OCI-LY7 (cell line): ENCODE measurements around the gene RARB. TPM values are rescaled to one million over a fixed set of nuclear protein-coding genes. Genes with fewer than 3 reads are reported as not detected.

ENCODE experiments used
- BruUV-seq: library from RNA; stranded (reverse); fragments of 400-500 nt; replicated peaks from 2 replicates; lab custom pipeline; 2021; lab: Mats Ljungman, UMichigan
- CTCF ChIA-PET: fragments of 300-600 bp; sonication (Branson Sonifier 250); formaldehyde crosslinking; loops from one replicate; lab custom pipeline; 2022; ENCODE audit warnings: antibody characterized with exemption; ENCODE audit not compliant: unreplicated experiment; lab: Charles Lee
- POLR2A ChIA-PET: fragments of 300-600 bp; sonication (Branson Sonifier 250); formaldehyde crosslinking; loops from one replicate; lab custom pipeline; 2022; ENCODE audit warnings: antibody characterized with exemption; lab: Charles Lee
- DNase-seq: peaks from one replicate; pipeline ENCODE4 v3.0.0-alpha.2; 2015; ENCODE audit warnings: low spot score
- H2AFZ ChIP-seq: fragments of 200-600 bp; sonication (generic), shearing (Covaris generic); 2 replicates; pipeline ENCODE4 v1.6.1; 2014; ENCODE audit warnings: mild to moderate bottlenecking, antibody characterized with exemption, low read length, moderate library complexity
- H3K27ac ChIP-seq: fragments of 200-600 bp; sonication (generic); 2 replicates; pipeline ENCODE4 v1.5.1; 2014; ENCODE audit warnings: mixed run types, low read depth, mild to moderate bottlenecking, moderate library complexity, low read length, inconsistent platforms; ENCODE audit not compliant: poor library complexity, severe bottlenecking
- H3K36me3 ChIP-seq: fragments of 200-600 bp; sonication (generic); 2 replicates; pipeline ENCODE4 v1.6.1; 2014; ENCODE audit warnings: mild to moderate bottlenecking, antibody characterized with exemption, low read length, moderate library complexity, mixed read lengths; ENCODE audit not compliant: insufficient read depth
- H3K4me1 ChIP-seq: fragments of 200-600 bp; sonication (generic); 2 replicates; pipeline ENCODE4 v1.5.1; 2014; ENCODE audit warnings: mild to moderate bottlenecking, low read length; ENCODE audit not compliant: insufficient read depth, poor library complexity, severe bottlenecking
- H3K4me2 ChIP-seq: fragments of 200-600 bp; sonication (generic); 2 replicates; pipeline ENCODE4 v1.6.1; 2014; ENCODE audit warnings: mild to moderate bottlenecking, low read length
- H3K4me3 ChIP-seq: fragments of 200-600 bp; sonication (generic); 2 replicates; pipeline ENCODE4 v1.5.1; 2014; ENCODE audit warnings: mild to moderate bottlenecking, low read depth, low read length; ENCODE audit not compliant: poor library complexity, severe bottlenecking
- H3K79me2 ChIP-seq: fragments of 200-600 bp; sonication (generic); 2 replicates; pipeline ENCODE4 v1.6.1; 2016; ENCODE audit warnings: low read depth, mild to moderate bottlenecking, low read length, moderate library complexity, mixed read lengths; ENCODE audit not compliant: insufficient read depth
- H3K9me2 ChIP-seq: fragments of 200-600 bp; sonication (generic); 2 replicates; pipeline ENCODE4 v1.6.1; 2016; ENCODE audit warnings: mild to moderate bottlenecking, low read length, mixed read lengths; ENCODE audit not compliant: insufficient read depth
- H3K9me3 ChIP-seq: fragments of 200-600 bp; sonication (generic); 2 replicates; pipeline ENCODE4 v1.6.1; 2014; ENCODE audit warnings: mild to moderate bottlenecking, mixed run types, low read length, mixed read lengths
- H4K20me1 ChIP-seq: fragments of 200-600 bp; sonication (generic); 2 replicates; pipeline ENCODE4 v1.6.1; 2014; ENCODE audit warnings: mild to moderate bottlenecking, antibody characterized with exemption, low read length, moderate library complexity, mixed read lengths; ENCODE audit not compliant: insufficient read depth
- EZH2phosphoT487 ChIP-seq: fragments of 200-600 bp; sonication (generic); IDR thresholded peaks from 2 replicates; pipeline ENCODE4 v1.6.1; 2018; ENCODE audit warnings: low read depth, borderline replicate concordance, mild to moderate bottlenecking, mixed run types, antibody characterized with exemption, low read length, moderate library complexity, mixed read lengths
- intact Hi-C: fragments of 100-400 bp; cut with micrococcal nuclease; formaldehyde crosslinking; loops from one replicate; pipeline ENCODE4 v1.10.0; 2022; ENCODE audit not compliant: unreplicated experiment
- total RNA-seq, 2 experiments: library from RNA; depleted of rRNA in 1 of 2; stranded (reverse); fragments of >200 nt in 1 of 2; shearing (Covaris generic) in 1 of 2; gene quantifications; 2 replicates each; pipeline ENCODE4 v1.2.3, GENCODE V29; 2014 to 2022
- TF ChIP-seq, protein P1 (sequence below): fragments of 200-600 bp; sonication (generic); conservative IDR thresholded peaks from 2 replicates; pipeline ENCODE4 v1.5.1; 2014; ENCODE audit warnings: mild to moderate bottlenecking, antibody characterized with exemption, low read length, moderate library complexity, mixed read lengths

RARB gene
- total RNA-seq, 2 experiments from 2014 or later, result not detected

DNA sequence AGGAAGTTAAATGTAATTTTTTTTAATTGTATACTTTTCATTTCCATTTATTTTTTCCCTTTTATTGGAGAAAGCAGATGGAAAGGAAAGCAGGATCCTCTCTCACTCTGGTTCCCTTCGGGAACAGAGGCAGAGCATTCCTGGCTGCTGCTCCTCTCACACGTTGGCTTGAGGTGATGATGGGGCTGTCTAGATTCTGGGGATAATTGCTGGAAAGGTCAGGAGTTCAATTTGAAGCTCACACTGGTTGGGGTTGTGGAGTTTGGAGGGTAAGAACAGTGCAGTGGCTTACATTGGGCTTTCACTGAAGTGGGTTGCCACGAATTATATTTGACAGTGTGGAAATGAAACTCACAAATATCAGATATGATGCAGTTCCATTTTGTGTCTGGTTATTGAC is 57.6 kb downstream of the RARB start:
- ChIA-PET POLR2A (interaction anchor here (0.6 kb wide), 1 partner anchor 10 kb away, joined by 3 read pairs; no protein-coding TSS in a partner anchor), CTCF (no interaction called here)
- Histone ChIP-seq H3K9me2 (no peaks in the 10 kb centered on the region), H2AFZ (no peak overlapping the region), H3K4me1 (no peaks in the 10 kb centered on the region), H3K27ac (no peak overlapping the region), H3K4me3 (no peak overlapping the region), H3K4me2 (no peak overlapping the region), H3K79me2 (no peaks in the 10 kb centered on the region), H3K9me3 (no peaks in the 10 kb centered on the region), H4K20me1 (no peaks in the 10 kb centered on the region), H3K36me3 (no peaks in the 10 kb centered on the region)
- no peak for TF ChIP-seq EZH2phosphoT487
- intact Hi-C loops, result no loop called here
- no peak for DNase-seq
- no TSS peak for BruUV-seq

DNA sequence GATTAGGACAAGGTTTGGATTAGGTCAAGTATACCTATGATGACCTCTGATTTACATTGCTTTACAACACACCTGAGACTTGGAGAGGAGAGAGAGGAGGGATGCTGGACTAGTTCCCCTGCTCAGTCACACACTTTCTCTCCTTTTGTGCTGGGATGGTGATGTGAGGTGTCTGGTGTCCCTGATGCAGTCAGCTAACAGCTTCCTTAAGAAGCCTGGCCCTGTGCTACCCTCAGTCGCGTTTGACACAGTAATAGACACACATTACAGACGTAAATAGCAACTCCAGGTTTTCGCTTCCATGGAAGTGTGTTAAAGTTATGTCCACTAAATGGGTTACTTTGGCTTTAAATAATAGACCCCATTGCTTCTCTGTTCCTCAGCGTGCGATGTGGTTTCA is 58.9 kb downstream of the RARB start:
- Histone ChIP-seq H3K27ac (no peak overlapping the region), H3K9me2 (no peaks in the 10 kb centered on the region), H3K36me3 (no peaks in the 10 kb centered on the region), H3K9me3 (no peaks in the 10 kb centered on the region), H3K4me1 (no peaks in the 10 kb centered on the region), H3K79me2 (no peaks in the 10 kb centered on the region), H3K4me2 (no peak overlapping the region), H2AFZ (no peak overlapping the region), H4K20me1 (no peaks in the 10 kb centered on the region), H3K4me3 (no peak overlapping the region)
- TF ChIP-seq, protein P1, sequence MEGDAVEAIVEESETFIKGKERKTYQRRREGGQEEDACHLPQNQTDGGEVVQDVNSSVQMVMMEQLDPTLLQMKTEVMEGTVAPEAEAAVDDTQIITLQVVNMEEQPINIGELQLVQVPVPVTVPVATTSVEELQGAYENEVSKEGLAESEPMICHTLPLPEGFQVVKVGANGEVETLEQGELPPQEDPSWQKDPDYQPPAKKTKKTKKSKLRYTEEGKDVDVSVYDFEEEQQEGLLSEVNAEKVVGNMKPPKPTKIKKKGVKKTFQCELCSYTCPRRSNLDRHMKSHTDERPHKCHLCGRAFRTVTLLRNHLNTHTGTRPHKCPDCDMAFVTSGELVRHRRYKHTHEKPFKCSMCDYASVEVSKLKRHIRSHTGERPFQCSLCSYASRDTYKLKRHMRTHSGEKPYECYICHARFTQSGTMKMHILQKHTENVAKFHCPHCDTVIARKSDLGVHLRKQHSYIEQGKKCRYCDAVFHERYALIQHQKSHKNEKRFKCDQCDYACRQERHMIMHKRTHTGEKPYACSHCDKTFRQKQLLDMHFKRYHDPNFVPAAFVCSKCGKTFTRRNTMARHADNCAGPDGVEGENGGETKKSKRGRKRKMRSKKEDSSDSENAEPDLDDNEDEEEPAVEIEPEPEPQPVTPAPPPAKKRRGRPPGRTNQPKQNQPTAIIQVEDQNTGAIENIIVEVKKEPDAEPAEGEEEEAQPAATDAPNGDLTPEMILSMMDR, result no peak
- no peak for TF ChIP-seq EZH2phosphoT487
- intact Hi-C loops, result no loop called here
- ChIA-PET POLR2A (interaction anchor here (0.7 to 1.1 kb wide), 2 partner anchors 9 to 22 kb away, joined by 3 read pairs; no protein-coding TSS in a partner anchor), CTCF (no interaction called here)
- no peak for DNase-seq
- BruUV-seq, result no TSS peak

GRCh38 chr3:25489858-25490593 is 62.0 kb downstream of the RARB start:
- DNase-seq, result no peak
- Histone ChIP-seq H3K4me2 (no peak overlapping the region), H4K20me1 (no peaks in the 10 kb centered on the region), H3K36me3 (no peaks in the 10 kb centered on the region), H3K9me2 (no peaks in the 10 kb centered on the region), H3K79me2 (no peaks in the 10 kb centered on the region), H3K4me1 (no peaks in the 10 kb centered on the region), H3K27ac (no peak overlapping the region), H3K4me3 (no peak overlapping the region), H3K9me3 (no peaks in the 10 kb centered on the region), H2AFZ (no peak overlapping the region)
- no TSS peak for BruUV-seq
- POLR2A ChIA-PET, result interaction anchor here (0.7 kb wide), 2 partner anchors 67 to 1793 kb away, joined by 3 read pairs; no protein-coding TSS in a partner anchor
- intact Hi-C loops, result no loop called here
- TF ChIP-seq, protein P1, result no peak
- no peak for TF ChIP-seq EZH2phosphoT487
- CTCF ChIA-PET, result no interaction called here
